IMR-90 (cell line): ENCODE results near the gene SERPINB8. TPM values are rescaled to one million over a fixed set of nuclear protein-coding genes. Genes with fewer than 3 reads are reported as not detected.

Source experiments
- ATAC-seq: fragments of 200-7000 bp; cut with Tn5 transposase; 2 replicates; pipeline ENCODE4 v1.9.1; 2020; ENCODE audit warnings: low read depth, mild to moderate bottlenecking, moderate library complexity
- BruUV-seq: library from RNA; stranded (reverse); fragments of 400-500 nt; replicated peaks from 2 replicates; lab custom pipeline; 2021; lab: Mats Ljungman, UMichigan
- CTCF ChIA-PET: fragments of 300-600 bp; formaldehyde crosslinking; extraction: SDS; loops from one replicate; lab custom pipeline; 2021; ENCODE audit warnings: antibody characterized with exemption; lab: Yijun Ruan, JAX
- POLR2A ChIA-PET: fragments of 300-600 bp; sonication (Branson Sonifier 250); formaldehyde crosslinking; loops from one replicate; lab custom pipeline; 2022; ENCODE audit warnings: antibody characterized with exemption; ENCODE audit not compliant: unreplicated experiment; lab: Charles Lee
- DNase-seq: peaks from one replicate; pipeline ENCODE4 v3.0.0; 2013
- H2AFZ ChIP-seq: replicated peaks from 2 replicates; pipeline ENCODE3; 2013; ENCODE audit warnings: low read length, mild to moderate bottlenecking; ENCODE audit not compliant: poor library complexity
- H2AK5ac ChIP-seq: 2 replicates; pipeline ENCODE4 v1.6.1; 2013; ENCODE audit warnings: low read depth, low read length, inconsistent platforms
- H2AK9ac ChIP-seq: replicated peaks from 2 replicates; pipeline ENCODE3; 2013; ENCODE audit warnings: mild to moderate bottlenecking, low read depth, low read length, moderate library complexity; ENCODE audit not compliant: poor library complexity
- H2BK120ac ChIP-seq: 2 replicates; pipeline ENCODE4 v1.6.1; 2013; ENCODE audit warnings: low read depth, low read length, inconsistent platforms
- H2BK15ac ChIP-seq: 3 replicates; pipeline ENCODE4 v1.6.1; 2013; ENCODE audit warnings: low read depth, low read length, inconsistent platforms
- H2BK20ac ChIP-seq: 2 replicates; pipeline ENCODE4 v1.6.1; 2013; ENCODE audit warnings: low read depth, mild to moderate bottlenecking, inconsistent platforms, low read length, moderate library complexity
- H2BK5ac ChIP-seq: 2 replicates; pipeline ENCODE4 v1.6.1; 2013; ENCODE audit warnings: mild to moderate bottlenecking, low read depth, low read length, inconsistent platforms; ENCODE audit not compliant: poor library complexity, severe bottlenecking
- H3K14ac ChIP-seq: replicated peaks from 2 replicates; pipeline ENCODE4 v1.6.1; 2013; ENCODE audit warnings: low read depth, low read length, inconsistent platforms
- H3K18ac ChIP-seq: 2 replicates; pipeline ENCODE4 v1.6.1; 2013; ENCODE audit warnings: low read depth, low read length, control low read depth
- H3K23ac ChIP-seq: 2 replicates; pipeline ENCODE4 v1.6.1; 2013; ENCODE audit warnings: low read depth, low read length, inconsistent platforms
- H3K27ac ChIP-seq: 2 replicates; pipeline ENCODE4 v1.5.1; 2013; ENCODE audit warnings: mild to moderate bottlenecking, control low read depth, low read length; ENCODE audit not compliant: insufficient read depth
- H3K27me3 ChIP-seq: 2 replicates; pipeline ENCODE4 v1.6.1; 2013; ENCODE audit warnings: low read length; ENCODE audit not compliant: control insufficient read depth, insufficient read depth
- H3K36me3 ChIP-seq: 2 replicates; pipeline ENCODE4 v1.6.1; 2013; ENCODE audit warnings: low read length, mixed read lengths; ENCODE audit not compliant: control insufficient read depth, insufficient read depth
- H3K4ac ChIP-seq: 2 replicates; pipeline ENCODE4 v1.6.1; 2013; ENCODE audit warnings: low read depth, low read length, inconsistent platforms
- H3K4me1 ChIP-seq: 2 replicates; pipeline ENCODE4 v1.6.1; 2013; ENCODE audit warnings: low read length, mixed read lengths; ENCODE audit not compliant: control insufficient read depth, insufficient read depth
- H3K4me2 ChIP-seq: 2 replicates; pipeline ENCODE4 v1.6.1; 2013; ENCODE audit warnings: low read depth, mild to moderate bottlenecking, control low read depth, low read length, moderate library complexity
- H3K4me3 ChIP-seq: 2 replicates; pipeline ENCODE4 v1.5.1; 2013; ENCODE audit warnings: low read depth, mild to moderate bottlenecking, control low read depth, low read length, moderate library complexity; ENCODE audit not compliant: insufficient read depth
- H3K56ac ChIP-seq: 2 replicates; pipeline ENCODE4 v1.6.1; 2013; ENCODE audit warnings: low read length, inconsistent platforms; ENCODE audit not compliant: insufficient read depth; ENCODE audit errors: extremely low read depth
- H3K79me1 ChIP-seq, 2 experiments: 2 replicates each; pipeline ENCODE4 v1.6.1; 2013; ENCODE audit warnings: low read length in 2 of 2, inconsistent platforms in 1 of 2, low read depth in 1 of 2
- H3K9ac ChIP-seq: 2 replicates; pipeline ENCODE4 v1.6.1; 2013; ENCODE audit warnings: low read depth, low read length, control low read depth
- H3K9me1 ChIP-seq: 2 replicates; pipeline ENCODE4 v1.6.1; 2013; ENCODE audit warnings: low read length, inconsistent platforms; ENCODE audit not compliant: insufficient read depth
- H3K9me3 ChIP-seq: 2 replicates; pipeline ENCODE4 v1.6.1; 2013; ENCODE audit warnings: low read length; ENCODE audit not compliant: control insufficient read depth, insufficient read depth
- H4K20me1 ChIP-seq: 2 replicates; pipeline ENCODE4 v1.6.1; 2013; ENCODE audit warnings: low read length, inconsistent platforms; ENCODE audit not compliant: insufficient read depth
- H4K5ac ChIP-seq: 2 replicates; pipeline ENCODE4 v1.6.1; 2013; ENCODE audit warnings: mild to moderate bottlenecking, low read depth, low read length, control low read depth
- H4K8ac ChIP-seq, 2 experiments: 2 replicates each; pipeline ENCODE4 v1.6.1; 2013; ENCODE audit warnings: low read depth in 2 of 2, low read length in 2 of 2, control low read depth in 1 of 2, inconsistent platforms in 1 of 2
- H4K91ac ChIP-seq: 2 replicates; pipeline ENCODE4 v1.6.1; 2013; ENCODE audit warnings: low read depth, low read length, inconsistent platforms; ENCODE audit not compliant: insufficient read depth
- BHLHE40 ChIP-seq: fragments of 150-350 bp; IDR thresholded peaks from 2 replicates; pipeline ENCODE4 v1.6.1; 2016; ENCODE audit warnings: mild to moderate bottlenecking, low read depth, low read length
- CHD1 ChIP-seq: IDR thresholded peaks from 2 replicates; pipeline ENCODE4 v1.6.1; 2012; ENCODE audit warnings: low read depth, low read length, improper control_type of control experiment
- ELK1 ChIP-seq: fragments of 150-350 bp; IDR thresholded peaks from 2 replicates; pipeline ENCODE4 v1.6.1; 2016; ENCODE audit warnings: low read depth, mild to moderate bottlenecking, low read length, moderate library complexity, borderline replicate concordance
- MAFK ChIP-seq: IDR thresholded peaks from 2 replicates; pipeline ENCODE4 v1.6.1; 2012; ENCODE audit warnings: low read depth, low read length, improper control_type of control experiment
- MAZ ChIP-seq: IDR thresholded peaks from 2 replicates; pipeline ENCODE4 v1.6.1; 2012; ENCODE audit warnings: low read depth, mild to moderate bottlenecking, low read length, improper control_type of control experiment, moderate library complexity, borderline replicate concordance
- NFE2L2 ChIP-seq: fragments of 150-350 bp; IDR thresholded peaks from 2 replicates; pipeline ENCODE4 v1.6.1; 2016; ENCODE audit warnings: low read depth, mild to moderate bottlenecking, low read length
- POLR2A ChIP-seq: IDR thresholded peaks from 2 replicates; pipeline ENCODE4 v1.6.1; 2012; ENCODE audit warnings: mild to moderate bottlenecking, low read depth, low read length
- RCOR1 ChIP-seq: IDR thresholded peaks from 2 replicates; pipeline ENCODE4 v1.6.1; 2012; ENCODE audit warnings: mild to moderate bottlenecking, low read length, improper control_type of control experiment; ENCODE audit not compliant: insufficient replicate concordance
- USF2 ChIP-seq: fragments of 150-350 bp; IDR thresholded peaks from 2 replicates; pipeline ENCODE4 v1.6.1; 2017; ENCODE audit warnings: mild to moderate bottlenecking, antibody characterized with exemption, low read length, low read depth
- WGBS, 2 experiments: methylation state at CpG; one replicate each; pipeline versions ENCODE4 v1.1.5 to v1.1.7; 2013; ENCODE audit warnings: missing lambda C conversion rate in 2 of 2; ENCODE audit not compliant: insufficient read length in 1 of 2; ENCODE audit errors: extremely low coverage in 2 of 2; 5-methylcytosine and 5-hydroxymethylcytosine counted together
- dilution Hi-C: fragments of 300-500 bp; cut with HindIII; formaldehyde crosslinking; loops from one replicate; pipeline ENCODE4 v1.14.3; 2018; ENCODE audit warnings: low sequenced_read_pairs; ENCODE audit not compliant: unreplicated experiment
- in situ Hi-C: fragments of 300-500 bp; cut with MboI; formaldehyde crosslinking; loops from 3 replicates; pipeline ENCODE4 v1.14.3; 2019; ENCODE audit warnings: low sequenced_read_pairs, inconsistent platforms, mixed read lengths
- intact Hi-C: fragments of 100-400 bp; cut with micrococcal nuclease; formaldehyde crosslinking; loops from 2 replicates; pipeline ENCODE4 v1.10.0; 2022
- polyA plus RNA-seq, 3 experiments: library from polyadenylated mRNA; depleted of rRNA; stranded (reverse); fragments of >200 nt; gene quantifications; 2 replicates each; pipeline ENCODE4 v1.2.3, GENCODE V29; 2012; ENCODE audit warnings: low replicate concordance in 1 of 3
- total RNA-seq: library from RNA; depleted of rRNA; stranded (reverse); fragments of >200 nt; gene quantifications from 2 replicates; pipeline ENCODE4 v1.2.3, GENCODE V29; 2012

The SERPINB8 gene
- total and polyA plus RNA-seq, 2 of the 4 experiments (the other 2 are of a cell fraction): 14.3 to 16.7 TPM

DNA sequence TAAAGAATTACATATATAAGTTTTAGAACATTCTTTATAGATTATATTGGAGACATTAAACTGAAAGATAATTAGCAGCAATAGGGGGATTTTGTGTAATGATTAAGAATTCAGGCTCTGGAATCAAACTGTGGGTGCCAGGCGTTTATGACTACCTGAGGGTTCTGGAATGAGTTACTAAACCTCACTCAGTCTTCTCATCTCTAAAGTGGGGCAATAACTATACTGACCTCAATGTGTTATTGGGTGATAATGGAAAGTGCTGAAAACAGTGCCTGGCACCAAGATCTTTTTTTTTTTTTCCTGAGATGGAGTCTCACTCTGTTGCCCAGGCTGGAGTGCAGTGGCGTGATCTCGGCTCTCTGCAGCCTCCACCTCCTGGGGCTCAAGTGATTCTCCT is 7.2 kb downstream of the SERPINB8 start:
- Histone ChIP-seq H2BK15ac (no peak overlapping the region), H3K4me2 (no peak overlapping the region), H3K56ac (no peak overlapping the region), H3K79me1 (peaks cover 23 to 52% of the 10 kb centered on the region in 2 experiments), H3K18ac (no peak overlapping the region), H3K4me1 (0 out of 2 replicates have a peak, but pooled peaks cover 2% of the 10 kb centered on the region), H3K23ac (no peak overlapping the region), H2AFZ (no peak overlapping the region), H3K4me3 (no peak overlapping the region), H4K8ac (no peak overlapping the region), H3K36me3 (peaks cover 11% of the 10 kb centered on the region), H3K9ac (no peak overlapping the region), H4K20me1 (no peaks in the 10 kb centered on the region), H3K4ac (no peak overlapping the region), H4K5ac (no peak overlapping the region), H2BK5ac (no peak overlapping the region), H2AK9ac (no peak overlapping the region), H3K27me3 (no peaks in the 10 kb centered on the region), H2BK20ac (no peak overlapping the region), H2AK5ac (no peak overlapping the region), H3K9me3 (no peaks in the 10 kb centered on the region), H2BK120ac (no peak overlapping the region), H3K14ac (no peak overlapping the region), H3K27ac (no peak overlapping the region), H4K91ac (no peak overlapping the region), H3K9me1 (no peaks in the 10 kb centered on the region; the same call in 1 of the 2 replicates)
- intact Hi-C loops: loop anchor here (5.0 kb wide), 1 partner anchor 95 kb away; no protein-coding TSS in a partner anchor
- ChIA-PET POLR2A (no interaction called here), CTCF (interaction anchor here (3.7 kb wide), 1 partner anchor 13 kb away, joined by 20 read pairs; no protein-coding TSS in a partner anchor)
- ATAC-seq: no peak
- dilution Hi-C loops: no loop called here
- in situ Hi-C loops: no loop called here
- no TSS peak for BruUV-seq
- DNase-seq: no peak
- no CpG with 5 or more reads among the region's 3 CpGs for WGBS, 2 experiments
- TF ChIP-seq MAFK: no peak
- no peak for TF ChIP-seq ELK1
- TF ChIP-seq USF2: no peak
- TF ChIP-seq NFE2L2: no peak
- TF ChIP-seq POLR2A: no peak
- TF ChIP-seq MAZ: no peak
- no peak for TF ChIP-seq CHD1
- no peak for TF ChIP-seq BHLHE40
- no peak for TF ChIP-seq RCOR1
